GM12878 (cell line): ENCODE measurements around the gene CTIF. TPM values are rescaled to one million over a fixed set of nuclear protein-coding genes. Genes with fewer than 3 reads are reported as not detected.
A peak's percentile ranks its signal among the peaks of the same experiment; 100 is the strongest.

ENCODE experiments used
- ATAC-seq: fragments of 200-7000 bp; cut with Tn5 transposase; 3 replicates; pipeline ENCODE4 v1.9.1; 2020; ENCODE audit warnings: mild to moderate bottlenecking, moderate library complexity
- BruUV-seq: library from RNA; stranded (reverse); fragments of 400-500 nt; replicated peaks from 2 replicates; lab custom pipeline; 2021; lab: Mats Ljungman, UMichigan
- CTCF ChIA-PET: fragments of 300-600 bp; sonication (Branson Sonifier 250); formaldehyde crosslinking; extraction: SDS; loops from one replicate; lab custom pipeline; 2021; ENCODE audit warnings: inconsistent platforms; lab: Yijun Ruan, JAX
- POLR2A ChIA-PET: fragments of 350-600 bp; formaldehyde crosslinking; extraction: SDS; loops from one replicate; lab custom pipeline; 2021; ENCODE audit warnings: inconsistent platforms; lab: Charles Lee
- RAD21 ChIA-PET: fragments of 300-600 bp; sonication (Branson Sonifier 250); formaldehyde crosslinking; loops from one replicate; lab custom pipeline; 2023; ENCODE audit warnings: antibody characterized with exemption; ENCODE audit not compliant: unreplicated experiment; lab: Charles Lee
- SMC1A ChIA-PET: fragments of 300-600 bp; sonication (Branson Sonifier 250); formaldehyde crosslinking; loops from one replicate; lab custom pipeline; 2023; ENCODE audit not compliant: unreplicated experiment, uncharacterized antibody; lab: Charles Lee
- DNase-seq: peaks from one replicate; pipeline ENCODE4 v3.0.0-alpha.2; 2011; ENCODE audit warnings: low read depth, low spot score
- FAIRE-seq: peaks from 3 replicates; lab custom pipeline; 2011; peaks lifted over from hg19 to GRCh38; lab: Jason Lieb, UNC
- H2AFZ ChIP-seq: 2 replicates; pipeline ENCODE4 v1.6.0; 2011; ENCODE audit warnings: low read depth, low read length, control low read depth; ENCODE audit not compliant: control insufficient read depth
- H3K27ac ChIP-seq: 2 replicates; pipeline ENCODE4 v1.5.1; 2011; ENCODE audit warnings: control low read depth; ENCODE audit not compliant: control insufficient read depth, insufficient read depth
- H3K27me3 ChIP-seq, 2 experiments: replicated peaks in 1 of 2; 2 replicates each; pipeline versions ENCODE4 v1.6.0 to v1.6.1; 2011; ENCODE audit warnings: low read length in 1 of 2; ENCODE audit not compliant: control insufficient read depth in 2 of 2, insufficient read depth in 2 of 2
- H3K36me3 ChIP-seq, 2 experiments: 2 replicates each; pipeline ENCODE4 v1.5.1; 2011; ENCODE audit warnings: low read length in 1 of 2; ENCODE audit not compliant: control insufficient read depth in 2 of 2, insufficient read depth in 2 of 2
- H3K4me1 ChIP-seq: 2 replicates; pipeline ENCODE4 v1.6.1; 2011; ENCODE audit warnings: mild to moderate bottlenecking, low read length, moderate library complexity, mixed read lengths; ENCODE audit not compliant: control insufficient read depth, insufficient read depth
- H3K4me2 ChIP-seq: 2 replicates; pipeline ENCODE4 v1.6.0; 2011; ENCODE audit warnings: control low read depth; ENCODE audit not compliant: control insufficient read depth, insufficient read depth
- H3K4me3 ChIP-seq: fragments of 200-600 bp; sonication (generic); 2 replicates; pipeline ENCODE4 v1.5.1; 2016
- H3K79me2 ChIP-seq: 2 replicates; pipeline ENCODE4 v1.6.0; 2011; ENCODE audit warnings: low read length; ENCODE audit not compliant: control insufficient read depth, insufficient read depth
- H3K9ac ChIP-seq: 2 replicates; pipeline ENCODE4 v1.8.0; 2011; ENCODE audit warnings: low read length, control low read depth, mixed read lengths; ENCODE audit not compliant: control insufficient read depth, insufficient read depth
- H3K9me3 ChIP-seq: replicated peaks from 3 replicates; pipeline ENCODE4 v1.5.1; 2011; ENCODE audit warnings: mild to moderate bottlenecking, low read length; ENCODE audit not compliant: control insufficient read depth, insufficient read depth
- H4K20me1 ChIP-seq: 2 replicates; pipeline ENCODE4 v1.6.0; 2011; ENCODE audit not compliant: control insufficient read depth, insufficient read depth
- CEBPB ChIP-seq, 2 experiments: fragments of 150-350 bp in 1 of 2; IDR thresholded peaks; 2 replicates each; pipeline ENCODE4 v1.6.1; 2012 to 2014; ENCODE audit warnings: low read depth in 2 of 2, low read length in 2 of 2, borderline replicate concordance in 1 of 2, inconsistent platforms in 1 of 2
- GATAD2B ChIP-seq: fragments of 450-650 bp; conservative IDR thresholded peaks from 2 replicates; pipeline ENCODE4 v1.6.1; 2017; ENCODE audit warnings: low read depth, mild to moderate bottlenecking, moderate library complexity
- SRF ChIP-seq, 2 experiments: IDR thresholded peaks; 2 replicates each; pipeline ENCODE4 v1.6.1; 2011; ENCODE audit warnings: low read depth in 2 of 2, low read length in 2 of 2, mild to moderate bottlenecking in 1 of 2, moderate library complexity in 1 of 2
- ZBTB33 ChIP-seq: fragments of 450-650 bp; IDR thresholded peaks from 2 replicates; pipeline ENCODE4 v1.6.1; 2017; ENCODE audit warnings: mild to moderate bottlenecking
- WGBS: methylation state at CpG from one replicate; pipeline ENCODE4 v1.1.6; 2016; ENCODE audit warnings: low lambda C conversion rate; ENCODE audit not compliant: insufficient replicate concordance, insufficient coverage; ENCODE audit errors: missing lambda C conversion rate; 5-methylcytosine and 5-hydroxymethylcytosine counted together
- in situ Hi-C: fragments of 300-500 bp; cut with MboI; formaldehyde crosslinking; loops from 9 replicates; pipeline ENCODE4 v1.14.3; 2018; ENCODE audit warnings: mixed read lengths
- intact Hi-C: fragments of 100-400 bp; cut with micrococcal nuclease; formaldehyde crosslinking; loops from one replicate; pipeline ENCODE4 v1.14.2; 2022; ENCODE audit not compliant: unreplicated experiment
- polyA plus RNA-seq, 11 experiments: library from polyadenylated mRNA; depleted of rRNA in 4 of 11; unstranded in 6 of 11; stranded (reverse) in 5 of 11; fragments of >200 nt; fragmentation: Nextera tagmentation in 4 of 11; fragmentation: Illumina TruSeq in 1 of 11; extraction: Ambion mirVana in 4 of 11; extraction: Trizol in 1 of 11; gene quantifications; 1 replicate in 1 of 11; 2 replicates in 10 of 11; pipeline versions ENCODE4 v1.2.1 to v1.2.3, GENCODE V29; 2011 to 2016; ENCODE audit warnings: inconsistent platforms in 2 of 11, missing spikeins in 2 of 11, low read depth in 1 of 11
- total RNA-seq, 4 experiments: library from RNA; depleted of rRNA in 3 of 4; stranded (reverse); fragments of >200 nt in 3 of 4; fragmentation: Illumina TruSeq in 1 of 4; extraction: Trizol in 1 of 4; gene quantifications; 2 replicates each; pipeline versions ENCODE4 v1.2.1 to v1.2.3, GENCODE V29; 2013 to 2021
- TF ChIP-seq, protein P1 (sequence below), 3 experiments: IDR thresholded peaks in 2 of 3; conservative IDR thresholded peaks in 1 of 3; 2 replicates each; pipeline ENCODE4 v1.5.1; 2011; ENCODE audit warnings: low read depth in 3 of 3, low read length in 3 of 3, mild to moderate bottlenecking in 3 of 3, control low read depth in 2 of 3, moderate library complexity in 2 of 3, inconsistent platforms in 1 of 3, mixed read lengths in 1 of 3; ENCODE audit not compliant: control insufficient read depth in 2 of 3, insufficient read depth in 1 of 3; ENCODE audit errors: extremely low read depth in 1 of 3

The CTIF gene
- total and polyA plus RNA-seq, 10 of the 15 experiments (the other 5 are each of a cell fraction or from before 2014, with no cell fraction given), result 0.06 to 11.6 (median 2.5) TPM

DNA sequence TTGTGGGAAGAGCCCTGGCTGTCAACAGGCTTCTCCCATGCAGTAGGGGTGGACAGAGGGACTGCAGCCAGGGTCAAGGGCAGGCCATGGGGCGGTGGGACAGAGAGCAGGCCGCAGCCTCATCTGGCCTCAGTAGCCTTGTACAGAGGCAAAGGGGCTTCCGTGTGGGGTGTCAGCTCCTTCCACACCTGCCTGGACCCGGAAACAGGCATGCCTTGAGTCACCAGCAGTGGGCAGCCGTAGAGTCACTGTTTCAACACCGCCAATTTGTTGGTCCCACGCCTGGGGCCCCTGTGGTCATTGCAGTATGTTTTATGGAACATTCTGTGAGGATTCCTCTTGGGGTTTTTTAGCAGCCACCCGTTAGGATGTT is 238.9 kb downstream of the CTIF start:
- Histone ChIP-seq H3K27ac (peak overlapping the region; percentile 60), H3K9ac (no peak overlapping the region), H3K4me3 (no peak overlapping the region), H3K9me3 (no peaks in the 10 kb centered on the region), H4K20me1 (no peaks in the 10 kb centered on the region), H2AFZ (no peak overlapping the region), H3K27me3 (no peaks in the 10 kb centered on the region), H3K4me2 (peak overlapping the region; percentile 5; the same call in 1 of the 2 replicates), H3K79me2 (no peaks in the 10 kb centered on the region; the same call in 1 of the 2 replicates), H3K36me3 (no peaks in the 10 kb centered on the region), H3K4me1 (peaks cover 41% of the 10 kb centered on the region)
- ChIA-PET SMC1A (interaction anchor here (0.8 to 4.8 kb wide), 41 partner anchors 13 to 460 kb away, joined by 3 to 76 read pairs (median 4); no protein-coding TSS in a partner anchor), RAD21 (interaction anchor here (0.7 to 6.4 kb wide), 39 partner anchors 8 to 461 kb away, joined by 3 to 72 read pairs (median 9); no protein-coding TSS in a partner anchor), POLR2A (interaction anchor here (0.5 to 4.4 kb wide), 14 partner anchors 24 to 176 kb away, joined by 3 to 21 read pairs (median 4); no protein-coding TSS in a partner anchor), CTCF (interaction anchor here (0.7 to 5.1 kb wide), 57 partner anchors 8 to 669 kb away, joined by 3 to 76 read pairs (median 5); partner anchors contain the start of gene SMAD7)
- DNase-seq (no peak), FAIRE-seq (no peak), ATAC-seq (peak; percentile 57)
- no peak for TF ChIP-seq SRF (IDR thresholded peaks at IDR 0.05; ENCODE audit: low read depth in 2 of 2, low read length in 2 of 2)
- TF ChIP-seq ZBTB33, result peak; percentile 86; the same call in 1 of the 2 replicates
- TF ChIP-seq CEBPB (IDR thresholded peaks at IDR 0.05; ENCODE audit: borderline replicate concordance in 1 of 2, low read depth in 2 of 2, low read length in 2 of 2), result no peak
- 0 out of 2 replicates have a peak, but pooled peaks have one; percentile 9 for TF ChIP-seq GATAD2B
- TF ChIP-seq, protein P1, sequence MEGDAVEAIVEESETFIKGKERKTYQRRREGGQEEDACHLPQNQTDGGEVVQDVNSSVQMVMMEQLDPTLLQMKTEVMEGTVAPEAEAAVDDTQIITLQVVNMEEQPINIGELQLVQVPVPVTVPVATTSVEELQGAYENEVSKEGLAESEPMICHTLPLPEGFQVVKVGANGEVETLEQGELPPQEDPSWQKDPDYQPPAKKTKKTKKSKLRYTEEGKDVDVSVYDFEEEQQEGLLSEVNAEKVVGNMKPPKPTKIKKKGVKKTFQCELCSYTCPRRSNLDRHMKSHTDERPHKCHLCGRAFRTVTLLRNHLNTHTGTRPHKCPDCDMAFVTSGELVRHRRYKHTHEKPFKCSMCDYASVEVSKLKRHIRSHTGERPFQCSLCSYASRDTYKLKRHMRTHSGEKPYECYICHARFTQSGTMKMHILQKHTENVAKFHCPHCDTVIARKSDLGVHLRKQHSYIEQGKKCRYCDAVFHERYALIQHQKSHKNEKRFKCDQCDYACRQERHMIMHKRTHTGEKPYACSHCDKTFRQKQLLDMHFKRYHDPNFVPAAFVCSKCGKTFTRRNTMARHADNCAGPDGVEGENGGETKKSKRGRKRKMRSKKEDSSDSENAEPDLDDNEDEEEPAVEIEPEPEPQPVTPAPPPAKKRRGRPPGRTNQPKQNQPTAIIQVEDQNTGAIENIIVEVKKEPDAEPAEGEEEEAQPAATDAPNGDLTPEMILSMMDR (IDR thresholded peaks at IDR 0.05 in 2 of 3, conservative IDR thresholded peaks at IDR 0.05 in 1 of 3; ENCODE audit: control insufficient read depth in 2 of 3, extremely low read depth in 1 of 3, insufficient read depth in 1 of 3, low read depth in 3 of 3, low read length in 3 of 3), result peak in 2 of 3 experiments; percentile 13 to 22; a peak in 2 of 6 replicates
- intact Hi-C loops (loop anchor here (1.0 to 5.0 kb wide), 9 partner anchors 24 to 460 kb away; partner anchors contain the start of gene SMAD7), in situ Hi-C loops (no loop called here)
- WGBS, result 68% methylated on average over 8 of the region's 8 CpGs
- no TSS peak for BruUV-seq
